HT1080 (cell line): ENCODE measurements around the gene CACNB3. TPM values are rescaled to one million over a fixed set of nuclear protein-coding genes. Genes with fewer than 3 reads are reported as not detected.

ENCODE experiments used
- DNase-seq: peaks from one replicate; pipeline ENCODE4 v3.0.0-alpha.2; 2015; ENCODE audit warnings: low read depth
- total RNA-seq: library from RNA; depleted of rRNA; stranded (reverse); fragments of >200 nt; shearing (Covaris generic); gene quantifications from 2 replicates; pipeline ENCODE4 v1.2.3, GENCODE V29; 2014

CACNB3 gene
- total RNA-seq, 1 experiment from 2014 or later = 15.1 TPM

- DNase-seq = no peak
Measured at GRCh38 chr12:48788524-48788853, 29.8 kb upstream of the CACNB3 start.

- peak; percentile 28 for DNase-seq
Measured at GRCh38 chr12:48788854-48789775, 29.2 kb upstream of the CACNB3 start, which contains the start of gene ADCY6. ADCY6 (minus strand) TSS chr12:48789089; CDS start chr12:48783434, 5,655 bp downstream.

GRCh38 chr12:48789858-48790326 lies 28.4 kb upstream of the CACNB3 start:
- DNase-seq = no peak

GRCh38 chr12:48793696-48794095 lies 24.6 kb upstream of the CACNB3 start:
- no peak for DNase-seq

- no peak for DNase-seq
Measured at GRCh38 chr12:48794870-48795269, 23.4 kb upstream of the CACNB3 start.

GRCh38 chr12:48795550-48796455 lies 22.5 kb upstream of the CACNB3 start:
- peak; percentile 81 for DNase-seq

- peak; percentile 27 for DNase-seq
Measured at GRCh38 chr12:48796976-48797375, 21.3 kb upstream of the CACNB3 start.

GRCh38 chr12:48800457-48800856 lies 17.8 kb upstream of the CACNB3 start:
- no peak for DNase-seq

GRCh38 chr12:48800971-48801370 lies 17.3 kb upstream of the CACNB3 start:
- DNase-seq = no peak

- no peak for DNase-seq
Measured at GRCh38 chr12:48803675-48804074, 14.6 kb upstream of the CACNB3 start.

- no peak for DNase-seq
Measured at GRCh38 chr12:48807981-48808380, 10.3 kb upstream of the CACNB3 start.

GRCh38 chr12:48810903-48811431 lies 7.3 kb upstream of the CACNB3 start:
- DNase-seq = peak; percentile 42

GRCh38 chr12:48811437-48812090 lies 6.7 kb upstream of the CACNB3 start:
- no peak for DNase-seq

- no peak for DNase-seq
Measured at GRCh38 chr12:48812389-48812788, 5.9 kb upstream of the CACNB3 start.

GRCh38 chr12:48813465-48814261 lies 4.6 kb upstream of the CACNB3 start:
- DNase-seq = no peak

GRCh38 chr12:48814262-48815125 lies 3.8 kb upstream of the CACNB3 start:
- peak; percentile 74 for DNase-seq

GRCh38 chr12:48815126-48816110 lies 2.9 kb upstream of the CACNB3 start:
- DNase-seq = peak; percentile 82
